T47D (cell line): ENCODE results near the gene DMD.
"Not testable (repeated sequence)": the region's sequence is repeated elsewhere in the genome, so short reads cannot be mapped to it uniquely, and the experiment has no call there.

ENCODE experiments used
- DNase-seq, 2 experiments: peaks; one replicate each; pipeline versions ENCODE4 v3.0.0 to v3.0.0-alpha.2; 2011 to 2012; ENCODE audit warnings: low read depth in 1 of 2, low spot score in 1 of 2
- JUND ChIP-seq: IDR thresholded peaks from 2 replicates; pipeline ENCODE4 v1.6.1; 2012; ENCODE audit warnings: low read depth
- in situ Hi-C: cut with HindIII; loops from 2 replicates; pipeline ENCODE4 v1.10.0; 2016; ENCODE audit warnings: low sequenced_read_pairs, low pct_unique_long_range_greater_than_20kb

Gene DMD

DNA sequence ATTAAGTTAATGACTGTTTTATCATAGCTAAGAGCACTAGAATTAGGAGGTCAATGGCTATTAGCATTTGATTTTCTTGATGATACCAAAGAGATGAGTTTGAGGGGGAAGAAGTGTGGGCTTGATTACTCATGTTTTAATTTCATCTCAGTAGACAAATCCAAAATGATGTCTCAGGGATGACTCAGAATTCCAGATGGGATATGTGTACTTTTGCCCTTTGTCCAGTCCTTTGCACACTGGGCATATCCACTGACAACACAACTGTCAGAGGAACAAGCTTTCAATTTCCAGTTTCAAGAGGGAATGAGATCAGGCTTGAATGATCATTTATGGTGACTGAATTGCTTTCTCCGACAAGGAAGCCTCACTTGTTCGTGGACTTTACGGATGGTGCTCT is 1814.2 kb downstream of the DMD start:
- DNase-seq = no peak
- in situ Hi-C loops = no loop called here
- TF ChIP-seq JUND = no peak

- no peak for DNase-seq
- TF ChIP-seq JUND = no peak
- in situ Hi-C loops = no loop called here
Measured at GRCh38 chrX:31392513-31392912, 1818.8 kb downstream of the DMD start.

GRCh38 chrX:31388946-31389345 is 1822.4 kb downstream of the DMD start:
- no peak for DNase-seq
- no peak for TF ChIP-seq JUND
- in situ Hi-C loops = no loop called here

DNA sequence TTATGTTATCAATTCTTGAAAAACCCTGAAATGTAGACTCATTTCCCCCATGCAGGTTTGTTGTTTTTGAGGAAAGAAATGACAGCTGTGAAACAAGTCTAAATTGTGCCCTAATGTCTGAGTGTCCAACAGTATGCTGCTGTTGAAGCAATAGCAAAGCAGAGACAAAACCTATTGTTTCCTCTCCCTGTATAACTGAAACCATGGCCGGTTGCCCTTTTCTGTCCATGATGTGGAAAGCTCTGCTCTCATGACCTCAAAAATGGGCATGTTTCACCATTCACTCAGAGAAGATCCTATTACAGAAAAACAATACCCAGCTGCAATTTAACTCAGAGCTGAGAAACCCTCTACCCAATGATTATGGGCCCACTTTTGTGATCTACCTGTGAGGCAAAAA is 1826.9 kb downstream of the DMD start:
- in situ Hi-C loops = no loop called here
- no peak for TF ChIP-seq JUND
- no peak for DNase-seq

DNA sequence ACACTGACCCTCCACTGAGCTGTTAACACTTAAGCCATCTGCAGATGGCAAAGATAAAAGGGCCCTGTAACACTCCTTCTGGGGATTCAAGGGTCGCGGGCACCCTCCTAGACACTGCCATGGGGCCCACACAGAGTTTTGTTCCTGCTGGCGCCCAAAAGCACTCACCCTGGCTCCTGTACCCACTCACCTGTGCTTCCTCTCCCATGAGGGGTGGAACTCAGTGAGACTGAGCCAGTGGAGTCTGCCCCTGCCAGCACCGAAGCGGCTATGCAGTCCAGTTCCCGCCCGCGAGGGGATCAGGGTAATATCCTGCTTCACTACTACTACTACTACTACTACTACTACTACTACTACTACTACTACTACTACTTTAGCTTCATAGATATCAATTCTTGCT is 1827.4 kb downstream of the DMD start:
- DNase-seq = no peak
- no peak for TF ChIP-seq JUND
- in situ Hi-C loops = no loop called here

DNA sequence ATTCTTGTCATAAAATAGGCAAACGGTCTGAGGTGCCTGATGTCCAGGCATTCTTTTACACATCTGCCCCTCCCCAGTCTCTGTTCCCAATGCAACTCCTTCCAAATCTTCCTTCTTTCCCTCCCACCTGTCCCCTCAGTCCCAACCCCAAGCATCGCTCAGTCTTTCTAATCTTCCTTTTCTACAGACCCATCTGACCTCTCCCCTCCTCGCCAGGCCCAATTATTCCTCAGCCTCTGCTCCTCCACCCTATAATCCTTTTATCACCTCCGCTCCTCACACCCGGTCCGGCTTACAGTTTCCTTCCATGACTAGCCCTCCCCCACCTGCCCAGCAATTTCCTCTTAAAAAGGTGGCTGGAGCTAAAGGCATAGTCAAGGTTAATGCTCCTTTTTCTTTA is 1832.4 kb downstream of the DMD start:
- DNase-seq, in situ Hi-C loops: not testable (repeated sequence)

GRCh38 chrX:31377821-31378220 is 1833.5 kb downstream of the DMD start:
- in situ Hi-C loops, DNase-seq: not testable (repeated sequence)

GRCh38 chrX:31376408-31377022 is 1834.8 kb downstream of the DMD start:
- no peak for TF ChIP-seq JUND
- peak in 1 of 2 experiments; percentile 55 for DNase-seq
- in situ Hi-C loops = no loop called here

- in situ Hi-C loops = no loop called here
- no peak for DNase-seq
- no peak for TF ChIP-seq JUND
Measured at GRCh38 chrX:31374786-31375185, 1836.6 kb downstream of the DMD start.

GRCh38 chrX:31371956-31372355 is 1839.4 kb downstream of the DMD start:
- in situ Hi-C loops = no loop called here
- TF ChIP-seq JUND = no peak
- no peak for DNase-seq

- no peak for TF ChIP-seq JUND
- in situ Hi-C loops = no loop called here
- DNase-seq = no peak
Measured at GRCh38 chrX:31367816-31368215, 1843.5 kb downstream of the DMD start.

DNA sequence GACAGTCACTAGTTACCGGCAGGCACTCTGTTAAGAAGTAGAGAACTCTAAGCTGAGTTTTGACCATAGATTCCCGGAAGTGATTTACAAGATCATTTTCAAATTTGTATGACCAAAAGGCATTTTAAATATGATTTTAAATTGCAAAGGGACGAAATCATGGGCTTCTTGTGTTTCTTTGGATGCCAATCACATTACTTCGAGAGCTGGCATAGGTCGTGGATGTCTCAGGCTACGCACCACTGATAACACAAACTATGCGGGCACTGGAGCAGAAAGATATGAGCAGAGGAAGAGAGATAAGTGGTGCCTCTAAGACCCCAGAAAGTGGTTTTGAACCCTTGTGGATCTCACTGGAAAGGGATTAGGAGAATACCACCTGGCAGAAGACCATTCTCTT is 1845.3 kb downstream of the DMD start:
- TF ChIP-seq JUND = no peak
- in situ Hi-C loops = no loop called here
- no peak for DNase-seq

DNA sequence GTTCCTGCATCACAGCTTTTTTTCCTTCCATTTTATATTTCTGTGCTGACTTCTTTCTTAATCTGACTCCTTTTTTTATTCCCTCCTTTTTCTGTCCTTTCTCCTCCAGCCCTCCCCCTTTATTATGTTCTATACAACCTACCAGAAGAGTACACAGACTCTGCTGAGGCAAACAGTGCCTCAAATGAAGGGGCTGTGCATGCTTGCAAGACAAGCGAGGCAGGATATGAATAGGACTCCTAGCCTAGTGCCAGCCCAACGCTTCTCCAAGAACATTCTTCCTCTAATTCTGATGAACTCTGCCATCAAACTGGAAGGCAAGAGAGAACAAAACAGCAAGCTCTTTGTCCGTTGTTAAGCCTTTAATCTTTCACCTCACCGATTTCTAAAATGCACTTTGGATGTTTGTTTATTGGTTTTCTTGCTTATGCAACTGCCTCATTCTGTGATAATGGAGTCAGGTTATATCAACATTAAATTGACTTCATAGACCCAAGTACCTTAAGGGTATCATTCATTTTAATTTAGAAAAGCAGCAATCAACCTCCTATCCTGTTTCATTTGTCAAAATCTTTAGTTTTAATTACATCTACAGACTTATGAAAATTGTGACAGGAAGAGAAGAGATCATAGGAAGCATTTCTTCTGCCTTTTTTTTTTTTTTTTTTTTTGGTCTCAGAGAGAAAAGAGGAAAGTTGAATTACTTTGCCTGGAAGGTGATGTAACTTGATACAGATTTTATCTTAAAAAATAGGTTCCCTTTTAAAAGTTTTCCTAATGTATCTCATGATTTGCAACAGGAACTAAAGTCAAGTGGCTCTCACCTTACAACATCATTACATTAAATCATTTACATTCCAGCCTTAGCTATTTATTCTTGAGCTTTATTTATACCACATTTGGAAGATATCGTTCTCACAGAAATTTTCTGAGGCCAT is 1854.8 kb downstream of the DMD start:
- no peak for TF ChIP-seq JUND
- no peak for DNase-seq
- in situ Hi-C loops = no loop called here
